Measurements from ENCODE around the gene DBF4.
"Not testable (repeated sequence)": the region's sequence is repeated elsewhere in the genome, so short reads cannot be mapped to it uniquely, and the experiment has no call there.

Gene DBF4

GRCh38 chr7:87878208-87878735 is 2.0 kb downstream of the DBF4 start:
- TF ChIP-seq POU2F2 (IDR thresholded peaks at IDR 0.05; ENCODE audit: low read depth, low read length) (no peak), POLR2AphosphoS5 (IDR thresholded peaks at IDR 0.05; ENCODE audit: low read depth, low read length) (no peak), SPI1 (IDR thresholded peaks at IDR 0.05; ENCODE audit: low read depth, low read length) (no peak), TAF1 (IDR thresholded peaks at IDR 0.05; ENCODE audit: low read depth, low read length) (no peak), PAX5 (IDR thresholded peaks at IDR 0.05; ENCODE audit: insufficient read depth, low read length, severe bottlenecking) (no peak), POLR2A (IDR thresholded peaks at IDR 0.05; ENCODE audit: low read depth, low read length) (no peak)
- FAIRE-seq (no peak), DNase-seq (ENCODE audit: insufficient read length, low spot score) (no peak)

- TF ChIP-seq POLR2A (IDR thresholded peaks at IDR 0.05; ENCODE audit: low read depth, low read length) (no peak), POU2F2 (IDR thresholded peaks at IDR 0.05; ENCODE audit: low read depth, low read length) (no peak), POLR2AphosphoS5 (IDR thresholded peaks at IDR 0.05; ENCODE audit: low read depth, low read length) (no peak), SPI1 (IDR thresholded peaks at IDR 0.05; ENCODE audit: low read depth, low read length) (no peak), PAX5 (IDR thresholded peaks at IDR 0.05; ENCODE audit: insufficient read depth, low read length, severe bottlenecking) (no peak), TAF1 (IDR thresholded peaks at IDR 0.05; ENCODE audit: low read depth, low read length) (no peak)
- FAIRE-seq (no peak), DNase-seq (ENCODE audit: insufficient read length, low spot score) (no peak)
Measured at GRCh38 chr7:87882151-87882937, 6.1 kb downstream of the DBF4 start.

GRCh38 chr7:87885018-87885417 is 8.7 kb downstream of the DBF4 start:
- no peak for TF ChIP-seq POLR2AphosphoS5 (IDR thresholded peaks at IDR 0.05; ENCODE audit: low read depth, low read length)
- TF ChIP-seq SPI1 (IDR thresholded peaks at IDR 0.05; ENCODE audit: low read depth, low read length) = no peak
- no peak for TF ChIP-seq POU2F2 (IDR thresholded peaks at IDR 0.05; ENCODE audit: low read depth, low read length)
- TF ChIP-seq PAX5 (IDR thresholded peaks at IDR 0.05; ENCODE audit: insufficient read depth, low read length, severe bottlenecking) = no peak
- no peak for TF ChIP-seq POLR2A (IDR thresholded peaks at IDR 0.05; ENCODE audit: low read depth, low read length)
- TF ChIP-seq TAF1 (IDR thresholded peaks at IDR 0.05; ENCODE audit: low read depth, low read length) = no peak
- FAIRE-seq = no peak
- no peak for DNase-seq (ENCODE audit: insufficient read length, low spot score)

GRCh38 chr7:87886875-87887274 is 10.6 kb downstream of the DBF4 start:
- TF ChIP-seq POLR2A (IDR thresholded peaks at IDR 0.05; ENCODE audit: low read depth, low read length) = no peak
- TF ChIP-seq SPI1 (IDR thresholded peaks at IDR 0.05; ENCODE audit: low read depth, low read length) = no peak
- FAIRE-seq (no peak), DNase-seq (ENCODE audit: insufficient read length, low spot score) (no peak)

GRCh38 chr7:87895363-87895762 is 19.1 kb downstream of the DBF4 start:
- peak; percentile 16 for FAIRE-seq
- TF ChIP-seq POLR2AphosphoS5 (IDR thresholded peaks at IDR 0.05; ENCODE audit: low read depth, low read length) (no peak), SPI1 (IDR thresholded peaks at IDR 0.05; ENCODE audit: low read depth, low read length) (no peak), PAX5 (IDR thresholded peaks at IDR 0.05; ENCODE audit: insufficient read depth, low read length, severe bottlenecking) (no peak), POU2F2 (IDR thresholded peaks at IDR 0.05; ENCODE audit: low read depth, low read length) (no peak), POLR2A (IDR thresholded peaks at IDR 0.05; ENCODE audit: low read depth, low read length) (no peak), TAF1 (IDR thresholded peaks at IDR 0.05; ENCODE audit: low read depth, low read length) (no peak)
- DNase-seq (ENCODE audit: insufficient read length, low spot score) = no peak

- FAIRE-seq (no peak), DNase-seq (ENCODE audit: insufficient read length, low spot score) (no peak)
- TF ChIP-seq SPI1 (IDR thresholded peaks at IDR 0.05; ENCODE audit: low read depth, low read length) (no peak), PAX5 (IDR thresholded peaks at IDR 0.05; ENCODE audit: insufficient read depth, low read length, severe bottlenecking) (no peak), POLR2AphosphoS5 (IDR thresholded peaks at IDR 0.05; ENCODE audit: low read depth, low read length) (no peak), POLR2A (IDR thresholded peaks at IDR 0.05; ENCODE audit: low read depth, low read length) (no peak), POU2F2 (IDR thresholded peaks at IDR 0.05; ENCODE audit: low read depth, low read length) (no peak), TAF1 (IDR thresholded peaks at IDR 0.05; ENCODE audit: low read depth, low read length) (no peak)
Measured at GRCh38 chr7:87899255-87899654, 23.0 kb downstream of the DBF4 start.

GRCh38 chr7:87907136-87907906 is 31.0 kb downstream of the DBF4 start:
- FAIRE-seq = peak; percentile 89
- not testable (repeated sequence) for DNase-seq (ENCODE audit: insufficient read length, low spot score)

- FAIRE-seq; DNase-seq (ENCODE audit: insufficient read length, low spot score): not testable (repeated sequence)
Measured at GRCh38 chr7:87908814-87909213, 32.5 kb downstream of the DBF4 start.

GRCh38 chr7:87912121-87912520 is 35.8 kb downstream of the DBF4 start:
- DNase-seq (ENCODE audit: insufficient read length, low spot score) = no peak

GRCh38 chr7:87918740-87919139 is 42.4 kb downstream of the DBF4 start:
- DNase-seq (ENCODE audit: insufficient read length, low spot score) (no peak), FAIRE-seq (no peak)
- TF ChIP-seq POLR2A (IDR thresholded peaks at IDR 0.05; ENCODE audit: low read depth, low read length) (no peak), SPI1 (IDR thresholded peaks at IDR 0.05; ENCODE audit: low read depth, low read length) (no peak)

More at GRCh38 chr7:87912121-87912520, 35.8 kb downstream of the DBF4 start:
- no peak for TF ChIP-seq PAX5 (IDR thresholded peaks at IDR 0.05; ENCODE audit: insufficient read depth, low read length, severe bottlenecking)
- no peak for TF ChIP-seq POLR2A (IDR thresholded peaks at IDR 0.05; ENCODE audit: low read depth, low read length)
- FAIRE-seq = no peak
